Cardiac septum (tissue), 1 donor: Measurements from ENCODE around the gene SELP. TPM values are rescaled to one million over a fixed set of nuclear protein-coding genes. Genes with fewer than 3 reads are reported as not detected.

Experiments used
- DNase-seq: peaks from one replicate; pipeline ENCODE4 v3.0.0-alpha.2; 2020; ENCODE audit warnings: low spot score
- intact Hi-C: fragments of 100-400 bp; cut with DNase I; formaldehyde crosslinking; loops from one replicate; pipeline ENCODE4 v1.14.0; 2022
- total RNA-seq: library from RNA; stranded (reverse); fragmentation: NEBNext Ultra II Directional; extraction: Animal tissue kit (Norgen Biotek cat#: 25700); gene quantifications from one replicate; pipeline ENCODE4 v1.2.1, GENCODE V29; 2021
- donor health status: DM: no; HTN: no; CAD: no.

The SELP gene
- total RNA-seq, 1 donor from 2014 or later: 10.6 TPM

DNA sequence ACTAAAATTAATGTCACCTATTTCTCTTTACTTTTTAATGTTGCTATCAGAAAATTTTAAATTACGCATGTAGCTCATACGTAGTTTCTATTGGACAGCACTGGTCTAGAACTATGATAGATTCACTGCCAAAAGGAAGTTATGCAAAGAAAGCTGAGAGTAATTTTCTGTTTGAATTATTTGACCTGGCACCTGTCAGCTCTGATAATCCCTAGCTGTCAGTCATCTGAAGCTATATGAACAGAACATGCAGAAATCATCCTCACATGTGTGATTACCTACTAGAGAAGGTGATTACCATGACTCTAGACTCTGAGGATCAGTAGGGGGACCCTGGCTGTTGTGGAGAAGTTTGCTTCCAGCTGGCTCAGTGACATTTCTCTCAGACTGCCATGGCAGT, 84.5 kb downstream of the SELP start:
- DNase-seq: no peak
- intact Hi-C loops: loop anchor here (5.0 to 10.0 kb wide), 2 partner anchors 78 to 941 kb away; no protein-coding TSS in a partner anchor

DNA sequence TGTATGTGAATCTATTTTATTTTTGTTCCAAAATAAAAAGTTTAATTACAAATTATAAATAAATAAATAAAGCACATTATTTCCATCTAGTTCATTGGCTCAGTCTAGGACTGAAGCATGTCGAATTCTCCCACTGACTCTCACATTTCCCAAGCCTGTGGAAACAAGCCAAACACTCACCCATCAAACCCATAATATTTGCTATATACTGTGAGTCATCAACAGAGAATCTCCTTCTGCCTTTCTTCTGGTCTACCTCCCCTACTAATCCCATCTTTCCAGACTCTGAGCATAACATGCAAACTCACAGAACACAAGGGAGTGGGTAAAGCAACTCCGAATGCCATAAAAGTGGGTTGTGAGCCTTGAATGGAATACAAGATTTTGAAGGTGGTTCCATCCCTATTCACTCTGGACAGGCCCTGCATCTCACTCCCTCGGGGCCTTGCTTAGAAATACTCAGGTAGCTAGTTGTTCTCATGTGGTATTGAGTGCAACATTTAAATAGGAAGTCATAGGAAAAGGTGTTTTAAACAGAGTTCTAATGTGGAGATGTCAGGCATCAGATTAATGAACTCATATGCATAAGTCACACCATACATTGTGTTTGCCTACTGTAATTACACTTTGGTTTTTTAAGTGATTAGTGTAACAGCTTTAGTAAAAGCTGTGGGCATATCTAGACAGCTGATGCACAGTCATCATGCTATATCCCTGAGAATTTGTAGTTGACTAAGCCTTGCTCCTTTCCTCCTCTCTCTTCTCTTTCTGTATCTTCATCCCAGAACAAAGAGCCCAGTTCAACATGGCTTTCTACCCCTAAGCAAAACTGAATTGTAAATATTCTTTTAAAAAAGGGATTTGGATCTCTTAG, 90.7 kb downstream of the SELP start:
- no peak for DNase-seq
- intact Hi-C loops: no loop called here

Other genes with a start within 250 kb of the SELP start
- 1.2 TPM for gene CCDC181, start 202.7 kb downstream of the SELP start, total RNA-seq
- 5.1 TPM for gene SLC19A2, start 144.2 kb downstream of the SELP start, total RNA-seq
- 0.97 TPM for gene F5, start 43.6 kb downstream of the SELP start, total RNA-seq
- gene SELL, start 81.5 kb upstream of the SELP start, total RNA-seq: 4.0 TPM
- 26.6 TPM for gene SELE, start 104.0 kb upstream of the SELP start, total RNA-seq
- 4.2 TPM for gene METTL18, start 164.8 kb upstream of the SELP start, total RNA-seq